NCI-H524 treated with DMSO at 0.1 percent for 48 hours (cell line): ENCODE data around the gene LIMS2.

Source experiments
- DNase-seq: peaks from one replicate; lab custom pipeline; 2025; lab: John Stamatoyannopoulos, UW

LIMS2 gene

DNA sequence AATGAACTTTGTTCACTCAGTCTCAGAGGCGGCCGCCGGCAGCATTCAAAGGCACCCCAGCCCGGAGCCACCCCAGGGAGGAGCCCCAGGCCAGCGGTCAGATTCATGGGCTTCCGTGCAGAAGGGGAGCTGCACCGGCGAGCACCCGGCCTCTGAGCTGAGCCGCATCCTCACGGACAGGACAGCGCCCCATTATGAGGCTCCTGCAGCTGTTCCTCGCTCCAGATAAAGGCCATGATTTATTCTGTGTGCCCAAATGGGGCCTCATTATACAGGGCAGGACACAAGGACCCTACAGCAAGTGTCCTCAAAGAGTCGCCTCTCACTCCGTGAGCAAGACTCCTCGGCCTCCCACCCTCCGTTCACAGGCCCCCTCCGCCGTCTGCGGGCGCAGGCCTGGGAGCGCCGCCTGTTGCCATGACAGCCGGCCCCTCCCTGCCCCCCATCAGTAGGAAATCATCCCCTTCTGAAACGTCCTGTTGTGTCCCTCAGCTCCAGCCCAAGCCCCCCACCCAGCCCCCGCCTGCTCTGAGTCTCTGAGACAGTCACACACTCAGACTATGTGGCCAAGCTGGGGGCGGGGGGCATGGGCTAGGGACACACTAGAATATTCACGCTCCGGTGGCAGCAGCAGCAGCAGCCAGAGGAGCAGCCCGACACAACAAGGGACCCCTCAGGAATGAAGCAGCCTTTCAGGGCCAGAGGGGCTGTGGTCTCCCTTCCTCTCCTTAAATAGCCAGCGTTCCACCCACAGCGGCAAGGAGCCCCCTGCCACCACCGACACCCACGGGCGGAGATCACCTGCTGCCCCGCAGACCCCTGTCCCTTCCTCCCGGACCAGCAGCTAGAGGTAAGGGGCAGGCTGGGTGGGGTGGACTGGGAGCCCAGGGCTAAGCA is 29.7 kb downstream of the LIMS2 start, which contains the start of gene GPR17:
Gene GPR17, plus strand, starts transcription at position 759 of the 897 bp plus-strand sequence. CDS start 4,583 bp downstream, outside the sequence.
- DNase-seq = no peak

DNA sequence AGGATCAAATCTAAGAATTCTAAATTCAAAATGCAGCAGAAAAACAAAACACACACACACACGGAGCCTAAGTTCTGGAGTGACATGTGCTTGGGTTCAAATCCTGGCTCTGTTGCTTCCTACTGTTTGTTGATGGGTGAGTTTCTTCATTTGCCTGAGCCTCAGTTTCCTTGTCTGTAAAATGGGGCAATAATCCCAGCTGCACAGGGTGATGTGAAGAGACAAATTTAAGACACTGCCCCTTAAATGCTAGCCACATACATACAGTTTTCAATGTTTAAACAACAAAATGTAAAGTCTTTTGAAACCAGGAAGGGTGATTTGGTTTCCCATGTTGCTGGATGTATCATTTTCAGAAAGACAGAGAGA is 30.3 kb downstream of the LIMS2 start:
- no peak for DNase-seq

DNA sequence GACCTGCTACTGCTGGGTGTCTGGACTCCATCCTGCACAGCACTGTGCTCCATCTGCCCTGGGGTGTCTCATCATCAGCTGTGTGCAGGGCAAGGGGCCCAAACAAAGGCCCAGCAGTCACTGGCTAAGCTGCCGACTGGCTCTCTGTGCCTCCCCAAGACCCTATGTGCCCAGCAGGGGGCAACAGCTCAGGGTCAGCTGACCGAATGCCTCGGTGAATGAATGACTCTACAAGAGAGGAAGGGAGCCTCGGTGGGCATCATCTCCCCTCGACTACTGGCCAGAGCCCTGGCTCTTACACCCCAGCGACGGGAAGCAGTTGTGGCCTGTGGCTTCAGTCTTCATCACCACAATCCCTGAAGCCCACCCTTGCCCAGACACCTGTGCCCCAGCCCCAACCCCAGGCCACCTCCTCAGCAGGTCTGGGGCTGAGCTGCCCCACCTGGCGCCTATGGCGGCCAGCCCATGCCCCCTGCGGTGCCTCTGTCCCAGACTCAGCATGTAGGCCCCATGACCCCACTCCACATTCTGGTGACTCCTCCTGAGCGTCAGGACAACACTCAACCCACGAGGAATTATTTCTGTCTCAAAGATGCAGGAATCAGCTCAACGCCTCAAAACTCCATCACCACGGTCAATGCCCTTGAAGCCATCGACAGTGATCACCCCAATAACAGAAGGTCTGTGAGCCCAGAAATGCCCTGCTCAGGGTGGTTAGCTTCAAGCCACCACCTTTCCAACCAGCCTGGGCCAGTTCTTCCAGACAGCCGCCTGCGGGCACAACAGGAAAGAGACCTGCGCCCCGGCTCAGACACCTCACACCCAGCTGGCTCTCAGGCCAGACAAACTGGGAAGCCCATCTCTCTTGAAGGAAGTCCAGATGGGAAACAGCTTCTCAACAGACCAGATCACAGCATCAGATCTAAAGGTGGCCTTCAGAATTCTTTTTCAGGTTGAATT is 31.0 kb downstream of the LIMS2 start:
- no peak for DNase-seq

DNA sequence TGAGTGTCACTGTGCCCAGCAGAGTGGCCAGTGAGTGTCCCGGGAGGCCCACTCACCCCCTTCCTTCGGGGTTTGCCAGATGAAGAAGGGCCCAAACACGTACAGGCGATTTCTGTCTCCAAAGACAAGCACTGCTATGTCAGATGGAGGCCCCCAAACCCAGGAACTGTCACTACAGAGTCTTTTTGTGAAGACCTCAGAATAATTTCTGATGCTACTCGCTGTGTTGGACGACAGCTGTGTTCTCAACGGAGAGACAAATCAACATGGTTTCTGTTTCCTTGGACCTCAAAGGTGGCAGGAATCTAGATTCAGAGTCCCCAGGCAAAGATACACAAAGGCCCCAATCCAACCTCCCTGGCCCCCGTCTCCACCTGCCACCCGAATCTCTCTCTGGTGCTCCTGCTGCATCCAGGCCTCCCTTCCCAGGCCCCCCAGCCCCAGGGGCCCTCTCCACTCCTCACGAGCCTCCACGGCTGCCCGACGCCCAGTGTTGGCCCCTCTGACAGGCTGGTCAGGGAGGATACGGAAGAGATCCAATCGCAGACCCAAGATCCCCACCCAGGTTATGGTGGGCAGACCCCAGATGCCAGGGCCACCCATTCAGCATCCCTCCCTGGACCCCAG is 31.8 kb downstream of the LIMS2 start:
- no peak for DNase-seq

DNA sequence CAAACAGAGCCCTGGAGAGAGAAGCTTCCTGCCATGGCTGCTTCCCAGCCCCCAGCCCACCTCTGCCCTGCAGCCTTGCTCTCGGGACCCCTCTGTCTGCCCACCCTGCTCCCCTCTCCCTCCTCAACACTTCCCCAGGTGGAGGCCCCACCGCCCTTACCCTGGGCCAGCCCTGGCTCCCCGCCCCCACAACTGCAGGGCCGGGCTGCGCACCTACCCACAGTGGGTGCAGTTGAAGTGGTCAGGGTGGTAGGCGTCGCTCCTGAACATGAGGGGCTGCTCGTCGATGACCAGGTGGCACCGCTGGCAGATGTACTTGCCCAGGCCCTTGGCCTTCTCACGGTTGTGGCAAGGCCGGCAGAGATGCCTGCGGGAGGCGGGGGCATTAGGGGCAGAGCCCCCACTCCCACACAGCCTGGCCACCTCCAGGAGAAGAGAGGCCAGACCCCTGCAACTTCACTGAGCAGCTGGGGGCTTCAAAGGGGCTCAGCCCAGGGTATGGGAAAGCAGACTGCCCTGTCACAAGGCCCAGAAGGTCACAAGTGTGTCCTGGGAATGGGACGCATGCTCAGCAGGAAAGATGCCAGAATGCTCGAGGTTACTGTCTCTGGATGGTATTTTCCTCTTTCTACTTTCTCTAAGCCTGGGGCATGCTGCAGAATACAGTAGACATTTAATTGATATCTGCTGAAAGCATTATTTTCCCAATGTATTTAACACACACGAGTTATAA is 32.5 kb downstream of the LIMS2 start:
- DNase-seq = no peak

DNA sequence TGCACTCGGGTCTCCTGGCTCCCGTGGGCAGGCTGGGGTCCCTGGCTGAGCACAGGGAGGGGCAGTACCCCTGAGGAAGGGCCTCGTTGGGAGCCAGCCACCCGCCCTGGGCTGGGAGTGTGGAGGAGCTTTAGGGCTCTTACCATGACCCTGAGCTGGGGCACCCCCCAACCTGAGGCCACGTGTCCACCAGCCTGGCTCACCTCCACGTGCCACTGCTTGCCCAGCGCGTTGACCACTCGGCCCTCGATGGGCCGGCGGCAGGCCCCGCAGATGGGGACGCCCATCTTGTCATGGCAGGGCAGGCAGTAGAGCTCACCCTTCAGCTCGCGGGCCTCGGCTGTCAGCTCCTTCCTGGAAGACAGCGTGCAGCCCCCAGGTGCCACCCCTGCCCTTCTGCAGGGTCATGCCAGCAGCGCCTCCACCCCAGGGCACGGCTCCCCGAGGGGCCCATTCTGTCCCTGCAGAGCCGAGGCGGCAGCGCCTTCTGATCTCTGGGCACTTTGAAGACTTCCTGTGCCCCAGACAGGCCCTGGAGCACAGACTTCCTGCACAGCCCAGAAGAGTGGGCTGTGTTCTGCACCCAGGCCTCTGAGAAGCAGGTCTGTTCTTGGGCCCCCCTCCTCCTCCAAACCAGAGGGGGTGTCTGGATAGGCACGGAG is 33.4 kb downstream of the LIMS2 start:
- DNase-seq = no peak

DNA sequence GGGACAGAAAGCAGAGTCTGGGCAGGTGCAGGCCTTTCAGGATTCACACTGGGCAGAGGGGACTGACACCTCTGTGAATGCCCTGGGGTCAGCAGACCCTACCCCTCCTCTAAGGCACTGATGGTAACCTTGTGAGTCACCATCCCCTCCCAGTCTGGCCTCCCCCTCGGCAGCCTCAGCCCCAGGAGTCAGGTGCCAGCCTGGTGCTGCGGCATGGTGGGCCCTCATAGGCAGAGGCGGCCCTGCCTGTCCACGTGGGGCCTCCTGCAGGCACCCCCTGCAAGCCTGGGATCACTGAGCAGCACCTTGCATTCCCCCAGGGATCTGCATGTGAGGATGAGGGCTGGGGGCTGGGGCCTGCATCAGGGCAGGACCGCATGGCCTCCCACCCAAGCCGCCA is 34.2 kb downstream of the LIMS2 start:
- no peak for DNase-seq

DNA sequence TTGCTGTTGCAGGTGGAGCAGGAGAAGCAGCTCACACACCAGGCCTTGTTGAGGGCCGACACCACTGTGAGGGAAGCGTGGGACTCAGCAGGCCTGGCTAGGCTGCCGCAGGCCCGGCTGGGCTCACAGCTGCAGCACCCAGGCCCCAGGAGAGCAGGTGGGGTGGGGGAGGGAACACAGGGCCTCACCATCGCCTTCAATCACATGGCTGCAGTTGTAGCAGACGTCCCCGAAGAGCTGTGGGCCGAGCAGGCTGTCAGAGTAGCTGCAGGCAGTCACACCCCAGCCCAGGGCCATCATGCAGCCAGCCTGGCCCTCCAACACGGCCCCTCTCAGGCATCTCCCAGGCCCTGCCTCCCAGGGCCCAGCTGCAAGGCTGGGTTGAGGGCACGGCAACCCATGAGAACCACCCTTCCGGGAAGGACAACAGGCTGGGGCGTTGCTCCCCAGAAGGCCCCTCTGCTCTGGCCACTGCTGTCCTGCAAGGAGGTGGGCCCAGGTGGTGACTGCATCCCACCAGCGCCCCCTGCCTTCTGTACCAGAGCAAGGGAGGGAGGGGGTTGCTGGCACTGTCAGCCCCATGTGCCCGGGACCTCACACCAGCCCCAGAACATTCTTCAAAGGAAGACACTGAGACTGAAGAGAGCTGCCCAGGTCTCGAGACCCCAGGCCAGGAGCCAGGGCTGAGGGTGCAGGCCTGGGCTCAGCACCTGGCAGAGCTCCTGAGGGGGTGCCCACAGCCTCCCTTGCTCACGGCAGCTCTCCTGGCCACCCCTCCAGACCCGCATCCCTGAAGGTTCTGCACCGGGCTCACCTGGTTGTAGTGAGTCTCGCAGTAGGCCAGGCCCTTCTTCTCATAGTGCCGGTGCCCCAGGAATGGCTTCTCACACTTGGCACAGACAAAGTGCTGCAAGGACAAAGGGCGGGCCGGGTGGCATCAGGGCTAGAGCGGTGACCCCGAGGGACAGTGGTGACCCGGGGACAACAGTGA is 35.0 kb downstream of the LIMS2 start:
- DNase-seq = no peak

DNA sequence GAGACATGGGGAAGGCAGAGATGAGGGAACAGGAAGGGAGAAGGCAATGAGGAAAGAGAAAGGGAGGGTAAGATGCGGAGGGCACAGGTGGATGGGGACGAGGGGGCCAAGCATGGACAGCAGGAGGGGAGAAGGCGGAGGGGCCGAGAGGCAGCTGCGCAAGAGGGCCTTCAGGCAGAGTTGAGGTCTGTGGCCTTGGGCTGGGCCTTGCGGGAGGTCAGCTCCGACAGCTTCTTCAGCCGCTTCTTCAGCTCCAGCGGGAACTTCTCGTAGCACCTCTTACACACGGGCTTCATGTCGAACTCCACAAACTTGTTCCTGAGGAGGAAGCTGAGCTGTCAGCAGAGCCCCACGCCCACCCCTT is 36.2 kb downstream of the LIMS2 start:
- no peak for DNase-seq

DNA sequence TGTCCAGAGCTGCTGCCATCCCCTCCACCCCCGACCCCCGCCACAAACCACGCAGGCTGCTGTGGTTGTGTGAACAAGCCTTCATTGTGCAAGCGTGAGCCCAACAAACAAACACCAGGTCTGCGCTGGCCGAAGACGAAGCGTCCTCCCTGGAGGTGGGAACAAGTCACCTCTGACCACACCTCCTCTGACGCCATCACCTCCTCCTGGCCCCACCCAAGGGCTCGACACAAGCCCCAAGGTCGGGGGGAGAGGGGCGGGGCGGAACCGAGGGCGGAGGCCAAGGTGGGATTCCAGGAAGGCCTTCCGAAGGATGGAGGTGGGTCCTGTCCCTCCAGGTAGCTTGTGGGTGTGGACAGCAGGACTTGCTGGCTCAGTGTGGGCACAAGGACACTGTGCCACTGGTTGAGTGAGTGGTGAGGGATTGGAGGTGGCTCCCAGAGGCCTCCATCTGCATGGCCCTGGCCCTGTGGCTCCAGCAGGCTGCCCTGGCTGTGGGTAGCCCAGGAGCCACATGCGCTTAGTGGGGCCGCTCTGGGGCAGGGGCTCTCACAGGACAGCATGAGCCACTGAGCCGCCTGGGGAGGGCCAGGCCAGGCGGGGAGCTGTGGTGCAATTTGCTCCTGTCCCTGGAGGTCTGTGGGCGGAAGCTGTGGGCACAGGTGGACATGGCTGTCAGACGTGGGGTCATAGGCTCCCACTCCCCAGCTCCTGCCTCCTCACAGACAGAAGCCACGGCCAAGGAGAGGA is 36.8 kb downstream of the LIMS2 start:
- no peak for DNase-seq

DNA sequence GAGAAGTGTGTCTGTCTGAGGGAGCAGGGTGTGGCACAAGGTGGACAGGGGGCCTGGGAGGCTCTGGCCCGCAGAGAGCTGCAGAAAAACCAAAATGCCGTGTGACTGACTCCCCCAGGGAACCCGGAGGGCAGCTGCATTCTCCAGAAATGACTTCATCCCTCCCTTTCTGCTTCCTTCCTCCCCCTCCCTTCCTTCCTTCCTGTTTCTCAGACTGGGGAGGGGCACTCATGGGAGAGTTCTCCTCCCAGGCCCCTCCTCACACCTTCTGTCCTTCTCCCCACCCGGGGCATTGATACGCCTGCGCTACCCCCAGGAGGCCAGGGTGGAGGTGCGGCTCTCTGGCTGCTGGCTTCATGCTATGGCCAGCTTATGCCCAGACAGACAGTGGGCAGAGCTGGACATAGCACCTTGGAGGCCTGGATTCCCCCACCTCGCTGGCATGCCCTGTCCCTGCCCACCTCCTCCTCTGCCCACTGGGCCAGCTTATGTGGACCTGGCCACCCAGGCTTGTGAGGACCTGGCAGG is 37.5 kb downstream of the LIMS2 start:
- no peak for DNase-seq

DNA sequence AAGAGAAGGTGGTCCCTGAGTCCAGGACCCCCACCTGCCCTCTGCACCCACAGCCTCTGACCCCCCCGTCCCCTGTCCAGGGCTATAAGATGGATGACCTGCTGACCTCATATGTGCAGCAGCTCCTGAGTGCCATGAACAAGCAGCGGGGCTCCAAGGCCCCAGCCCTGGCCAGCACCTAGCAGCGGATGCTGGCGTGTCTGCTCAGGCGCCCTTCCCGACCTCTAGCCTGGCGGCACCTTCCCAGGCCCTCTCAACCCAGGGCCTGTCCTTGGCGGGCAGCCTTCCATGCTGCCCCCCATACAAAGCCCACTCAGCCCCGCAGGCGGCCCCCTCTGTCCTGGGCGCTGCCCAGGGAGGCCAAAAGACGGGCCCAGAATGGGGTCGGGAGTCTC is 38.1 kb downstream of the LIMS2 start:
- no peak for DNase-seq

DNA sequence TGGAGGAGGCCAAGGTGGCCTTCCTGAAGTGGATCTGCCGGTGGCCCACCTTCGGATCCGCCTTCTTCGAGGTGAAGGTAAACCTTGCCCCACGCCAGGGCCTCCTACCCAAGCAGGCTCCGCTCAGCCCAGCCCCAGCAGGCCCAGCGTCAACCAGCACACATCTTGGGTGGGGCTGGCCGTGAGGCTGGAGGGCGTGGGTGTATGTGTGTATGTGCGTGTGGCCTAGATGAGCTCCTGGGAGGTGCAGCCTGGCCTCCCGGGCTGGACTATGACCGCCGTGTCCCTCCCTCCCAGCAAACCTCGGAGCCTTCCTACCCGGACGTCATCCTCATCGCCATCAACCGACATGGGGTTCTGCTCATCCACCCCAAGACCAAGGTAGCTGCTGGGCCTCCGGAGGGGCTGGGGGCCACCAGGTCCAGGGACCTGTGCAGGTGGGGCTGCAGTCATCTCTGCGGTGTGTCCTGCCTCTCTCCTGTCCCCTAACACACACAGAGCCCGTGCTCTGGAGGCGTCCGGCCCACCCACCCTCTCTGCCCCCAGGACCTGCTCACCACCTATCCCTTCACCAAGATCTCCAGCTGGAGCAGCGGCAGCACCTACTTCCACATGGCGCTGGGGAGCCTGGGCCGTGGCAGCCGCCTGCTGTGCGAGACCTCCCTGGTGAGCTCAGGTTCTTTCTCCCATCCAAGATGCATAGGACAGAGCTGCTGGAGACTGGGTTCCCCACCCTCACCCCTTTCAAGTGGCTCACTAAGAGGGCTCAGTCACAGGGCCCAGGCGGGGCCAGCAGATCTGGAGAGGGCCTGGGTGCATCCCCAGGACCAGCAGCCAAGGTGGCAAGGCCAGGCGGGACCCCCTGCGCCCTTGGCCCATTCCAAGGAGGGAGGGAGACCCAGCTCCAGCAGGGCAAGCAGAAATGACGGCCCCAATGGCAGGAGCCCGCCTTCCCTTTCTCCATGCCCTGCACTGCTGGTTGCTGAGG is 38.8 kb downstream of the LIMS2 start:
- no peak for DNase-seq

DNA sequence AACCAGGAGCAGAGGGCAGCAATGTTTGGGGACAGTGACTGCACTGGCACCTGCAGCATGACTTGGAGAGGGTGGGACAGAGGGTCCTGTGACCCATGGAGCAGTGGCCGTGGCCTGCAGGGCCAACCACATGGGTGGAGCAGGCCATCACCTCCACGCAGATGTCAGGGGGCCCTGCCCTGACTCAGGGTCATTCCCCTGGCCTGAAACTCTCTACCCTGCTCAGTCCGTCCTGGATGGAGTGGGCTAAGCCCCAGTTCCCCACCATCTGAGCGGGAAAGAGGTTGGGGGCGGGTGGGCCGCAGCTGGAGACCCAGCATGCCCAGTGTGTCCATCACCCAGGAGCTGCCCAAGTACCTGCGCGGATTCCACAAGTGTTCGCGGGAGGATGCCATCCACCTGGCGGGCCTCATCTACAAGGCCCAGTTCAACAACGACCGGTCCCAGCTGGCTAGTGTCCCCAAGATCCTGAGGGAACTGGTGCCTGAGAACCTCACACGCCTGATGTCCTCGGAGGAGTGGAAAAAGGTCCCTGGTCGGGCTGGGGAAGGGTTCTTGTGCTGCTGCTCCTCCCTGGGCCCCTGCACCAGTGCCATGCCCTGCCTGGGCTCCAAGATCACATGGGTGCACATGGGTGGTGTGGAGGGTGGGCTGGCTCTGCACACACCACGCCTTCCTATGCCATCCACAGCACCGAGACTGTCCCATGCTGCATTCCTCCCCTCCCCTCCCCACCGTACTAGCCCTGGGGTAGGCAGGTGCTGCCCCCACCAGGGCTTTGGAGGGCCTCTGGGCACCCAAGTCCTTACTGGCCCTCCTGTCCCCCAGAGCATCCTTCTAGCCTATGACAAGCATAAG is 39.7 kb downstream of the LIMS2 start:
- DNase-seq = no peak

DNA sequence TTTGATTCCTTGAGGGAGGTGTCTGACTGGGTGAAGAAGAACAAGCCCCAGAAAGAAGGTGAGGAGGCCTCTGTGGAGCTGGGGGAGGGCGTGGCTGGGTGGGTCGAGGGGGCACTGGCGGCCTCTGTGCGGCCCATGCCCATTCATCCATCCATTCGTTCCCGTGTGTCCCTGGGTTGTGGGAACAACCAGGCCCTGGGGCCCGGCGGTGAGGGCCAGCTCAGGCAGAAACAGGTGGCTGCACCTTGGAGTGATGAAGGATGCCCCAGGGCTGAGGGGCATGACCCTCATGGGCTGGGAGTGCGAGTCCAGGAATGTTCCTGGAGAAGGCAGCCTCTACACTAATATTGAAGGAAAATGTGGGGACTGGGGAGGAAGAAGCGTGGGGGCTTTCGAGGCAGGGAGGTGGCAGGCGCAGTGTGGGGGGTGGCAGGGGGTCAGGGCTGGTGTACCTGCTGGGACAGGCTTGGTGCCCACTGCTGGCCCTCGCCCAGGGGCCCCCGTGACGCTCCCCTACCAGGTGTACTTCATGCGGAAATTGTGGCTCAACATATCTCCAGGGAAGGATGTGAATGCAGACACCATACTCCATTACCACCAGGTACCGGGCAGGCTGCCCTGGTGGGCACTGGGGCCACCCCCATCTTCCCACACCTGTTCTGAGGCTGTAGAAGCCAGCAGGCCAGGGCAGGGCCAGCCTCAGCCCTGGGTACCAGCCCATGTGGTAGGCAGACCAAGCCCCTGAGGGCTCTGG is 40.5 kb downstream of the LIMS2 start:
- no peak for DNase-seq

DNA sequence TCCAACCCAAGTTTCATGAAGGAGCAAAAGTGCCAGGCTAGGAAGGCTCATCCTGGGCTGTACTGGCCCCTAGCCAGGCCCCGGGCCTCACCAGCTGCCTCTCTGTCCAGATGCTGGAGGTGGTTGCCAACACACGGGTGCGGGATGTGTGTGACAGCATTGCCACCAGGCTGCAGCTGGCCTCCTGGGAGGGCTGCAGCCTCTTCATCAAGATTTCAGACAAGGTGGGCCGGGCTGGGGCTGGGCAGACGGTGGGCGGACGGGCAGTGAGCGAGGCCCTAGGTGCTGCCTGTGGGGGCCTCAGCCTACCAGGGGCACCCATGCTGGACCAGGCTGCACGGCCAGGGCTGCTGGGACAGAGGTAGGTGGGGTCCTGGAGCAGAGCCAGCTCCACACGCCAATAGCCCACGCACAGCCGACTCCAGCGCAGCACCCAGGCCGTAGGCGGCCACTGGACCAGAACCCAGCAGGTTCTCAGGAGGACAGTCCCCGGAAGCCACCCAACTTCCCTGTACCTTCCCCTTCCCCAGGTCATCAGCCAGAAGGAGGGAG is 41.2 kb downstream of the LIMS2 start:
- DNase-seq = no peak
